Measurements from ENCODE around the gene ERCC6L2. TPM values are rescaled to one million over a fixed set of nuclear protein-coding genes. Genes with fewer than 3 reads are reported as not detected.

Gene ERCC6L2
- polyA plus RNA-seq, 1 of the 3 experiments (the other 2 are of a cell fraction), result 10.0 TPM

- 96% methylated on average over 3 of the region's 3 CpGs for WGBS (ENCODE audit: low lambda C conversion rate)
- DNase-seq, result no peak
Observed at GRCh38 chr9:95910023-95910707, 34.7 kb downstream of the ERCC6L2 start.

GRCh38 chr9:95910770-95911340, 35.4 kb downstream of the ERCC6L2 start:
- POLR2A ChIA-PET, result no interaction called here
- 90% methylated on average over 3 of the region's 3 CpGs for WGBS (ENCODE audit: low lambda C conversion rate)

More at GRCh38 chr9:95910023-95910707, 34.7 kb downstream of the ERCC6L2 start:
- ChIA-PET CTCF (no interaction called here), POLR2A (no interaction called here)
- H3F3A ChIP-seq (replicated peaks; ENCODE audit: insufficient read depth), result no peaks in the 10 kb centered on the region
- no peak overlapping the region for H2AFZ ChIP-seq (ENCODE audit: low read depth)
- no peak overlapping the region for H3K27ac ChIP-seq (ENCODE audit: low read depth in 2 of 2, low read length in 1 of 2)
- H3K36me3 ChIP-seq (replicated peaks in 1 of 2; ENCODE audit: control insufficient read depth in 1 of 2, insufficient read depth in 2 of 2, low read length in 1 of 2), result peaks cover 11 to 27% of the 10 kb centered on the region in 2 experiments
- H3K9ac ChIP-seq, result no peak overlapping the region
- H3K4me2 ChIP-seq, result no peak overlapping the region
- H4K20me1 ChIP-seq (ENCODE audit: insufficient read depth), result no peaks in the 10 kb centered on the region
- no peaks in the 10 kb centered on the region for H3K27me3 ChIP-seq (ENCODE audit: insufficient read depth)
- no peaks in the 10 kb centered on the region; a peak in 3 of 4 replicates for H3K4me1 ChIP-seq (ENCODE audit: control insufficient read depth in 1 of 2, insufficient read depth in 2 of 2, low read depth in 1 of 2, low read length in 1 of 2)
- no peaks in the 10 kb centered on the region for H3K9me2 ChIP-seq
- peaks cover 8% of the 10 kb centered on the region for H3K79me2 ChIP-seq (ENCODE audit: insufficient read depth)
- TF ChIP-seq FOSL2 (IDR thresholded peaks at IDR 0.05; ENCODE audit: borderline replicate concordance, low read depth) (no peak), FOXM1 (IDR thresholded peaks at IDR 0.05; ENCODE audit: low read depth) (no peak), RCOR1 (IDR thresholded peaks at IDR 0.05; ENCODE audit: low read length) (no peak), TCF12 (IDR thresholded peaks at IDR 0.05) (no peak), FOXJ3 (CRISPR knock-in tag; IDR thresholded peaks at IDR 0.05) (no peak), RFX5 (IDR thresholded peaks at IDR 0.05; ENCODE audit: low read length) (no peak), NRF1 (IDR thresholded peaks at IDR 0.05; ENCODE audit: low read depth, low read length) (no peak), YY1 (IDR thresholded peaks at IDR 0.05; ENCODE audit: low read depth) (no peak), TAF1 (IDR thresholded peaks at IDR 0.05; ENCODE audit: borderline replicate concordance, low read depth, low read length) (no peak), JUND (IDR thresholded peaks at IDR 0.05) (no peak), RXRA (IDR thresholded peaks at IDR 0.05; ENCODE audit: borderline replicate concordance, low read depth) (no peak), IRF3 (IDR thresholded peaks at IDR 0.05; ENCODE audit: low read depth, low read length) (no peak), NFIC (IDR thresholded peaks at IDR 0.05; ENCODE audit: borderline replicate concordance) (no peak), SMC3 (IDR thresholded peaks at IDR 0.05; ENCODE audit: low read depth, low read length) (no peak), TEAD4 (IDR thresholded peaks at IDR 0.05; ENCODE audit: borderline replicate concordance, insufficient read depth) (no peak)
- no peaks in the 10 kb centered on the region for H3K9me3 ChIP-seq
- H3K4me3 ChIP-seq (ENCODE audit: low read depth in 2 of 2, low read length in 1 of 2), result no peak overlapping the region

More at GRCh38 chr9:95910770-95911340, 35.4 kb downstream of the ERCC6L2 start:
- Histone ChIP-seq H3K27ac (ENCODE audit: low read depth in 2 of 2, low read length in 1 of 2) (no peak overlapping the region), H3K79me2 (ENCODE audit: insufficient read depth) (peaks cover 8% of the 10 kb centered on the region), H3K9me3 (no peaks in the 10 kb centered on the region), H3K9ac (no peak overlapping the region), H2AFZ (ENCODE audit: low read depth) (no peak overlapping the region), H3K9me2 (no peaks in the 10 kb centered on the region), H3K4me3 (ENCODE audit: low read depth in 2 of 2, low read length in 1 of 2) (no peak overlapping the region), H3K4me1 (ENCODE audit: control insufficient read depth in 1 of 2, insufficient read depth in 2 of 2, low read depth in 1 of 2, low read length in 1 of 2) (no peaks in the 10 kb centered on the region; a peak in 3 of 4 replicates), H4K20me1 (ENCODE audit: insufficient read depth) (no peaks in the 10 kb centered on the region), H3K36me3 (replicated peaks in 1 of 2; ENCODE audit: control insufficient read depth in 1 of 2, insufficient read depth in 2 of 2, low read length in 1 of 2) (peaks cover 18 to 34% of the 10 kb centered on the region in 2 experiments), H3F3A (replicated peaks; ENCODE audit: insufficient read depth) (no peaks in the 10 kb centered on the region), H3K27me3 (ENCODE audit: insufficient read depth) (no peaks in the 10 kb centered on the region), H3K4me2 (no peak overlapping the region)
- CTCF ChIA-PET, result interaction anchor here (0.6 kb wide), 1 partner anchor 971 kb away, joined by 3 read pairs; no protein-coding TSS in a partner anchor
- no peak for DNase-seq
- TF ChIP-seq RAD21 (IDR thresholded peaks at IDR 0.05; ENCODE audit: low read length) (no peak), GATA2 (CRISPR knock-in tag; IDR thresholded peaks at IDR 0.05) (no peak), MAX (IDR thresholded peaks at IDR 0.05; ENCODE audit: low read depth) (no peak)

Data from SK-N-SH (cell line).